Astrocyte of the cerebellum (primary cell): ENCODE results near the gene NLRX1.

Source experiments
- DNase-seq: peaks from one replicate; pipeline ENCODE4 v3.0.0-alpha.2; 2011; ENCODE audit warnings: low read depth
- H3K4me3 ChIP-seq: 2 replicates; pipeline ENCODE4 v1.5.1; 2011; ENCODE audit warnings: mild to moderate bottlenecking, low read depth, low read length, moderate library complexity
- in situ Hi-C: cut with HindIII; loops from 2 replicates; pipeline ENCODE4 v1.10.0; 2017; ENCODE audit warnings: low sequenced_read_pairs
- TF ChIP-seq, protein P1 (sequence below): IDR thresholded peaks from 2 replicates; pipeline ENCODE4 v1.5.1; 2012; ENCODE audit warnings: low read length, low read depth, moderate library complexity, mild to moderate bottlenecking; ENCODE audit errors: missing control alignments

Gene NLRX1

DNA sequence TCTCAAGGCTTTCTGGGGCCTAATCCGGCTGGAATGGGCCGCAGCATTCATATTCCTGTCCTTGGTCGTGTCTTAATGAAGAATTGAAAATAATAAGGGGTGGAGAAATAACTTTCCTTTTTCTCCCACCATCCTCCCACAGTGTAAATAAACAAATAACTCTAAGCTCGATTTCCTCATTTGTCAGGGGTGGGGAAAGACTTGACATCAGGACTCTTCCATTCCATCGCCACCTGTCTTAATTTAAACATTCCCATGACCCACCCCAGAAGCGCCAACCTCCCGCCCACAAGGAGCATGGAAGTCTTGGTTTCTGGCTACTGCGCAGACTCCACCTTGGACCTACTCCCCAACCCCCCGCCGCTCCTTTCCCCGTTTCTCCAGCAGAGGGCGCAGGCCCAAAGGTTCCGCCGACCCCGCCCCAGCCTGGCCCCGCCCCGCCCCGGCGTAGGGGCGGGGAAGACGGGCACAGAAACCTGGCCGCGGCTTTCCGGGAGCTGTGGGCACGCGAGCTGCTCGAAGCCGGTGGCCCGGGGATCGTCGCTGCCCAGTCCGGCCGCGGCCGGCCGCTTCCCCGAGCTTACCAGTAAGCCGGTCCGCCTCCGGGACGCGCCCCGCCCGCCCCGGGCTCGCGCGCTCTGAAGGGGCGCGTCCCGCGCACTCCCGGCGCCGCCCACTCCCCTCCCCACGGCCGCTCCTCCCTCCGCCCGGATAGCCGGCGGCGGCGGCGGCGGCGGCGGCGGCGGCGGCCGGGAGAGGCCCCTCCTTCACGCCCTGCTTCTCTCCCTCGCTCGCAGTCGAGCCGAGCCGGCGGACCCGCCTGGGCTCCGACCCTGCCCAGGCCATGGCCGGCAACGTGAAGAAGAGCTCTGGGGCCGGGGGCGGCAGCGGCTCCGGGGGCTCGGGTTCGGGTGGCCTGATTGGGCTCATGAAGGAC is 37.3 kb downstream of the NLRX1 start, which contains the start of gene CBL:
CBL (plus strand) TSS at position 766 of the 937 bp plus-strand sequence; CDS start at position 845, 79 bp downstream.
- DNase-seq = peak; percentile 70
- H3K4me3 ChIP-seq = peak within 1 kb of the TSS; percentile 93
- in situ Hi-C loops = no loop called here
- TF ChIP-seq, protein P1, sequence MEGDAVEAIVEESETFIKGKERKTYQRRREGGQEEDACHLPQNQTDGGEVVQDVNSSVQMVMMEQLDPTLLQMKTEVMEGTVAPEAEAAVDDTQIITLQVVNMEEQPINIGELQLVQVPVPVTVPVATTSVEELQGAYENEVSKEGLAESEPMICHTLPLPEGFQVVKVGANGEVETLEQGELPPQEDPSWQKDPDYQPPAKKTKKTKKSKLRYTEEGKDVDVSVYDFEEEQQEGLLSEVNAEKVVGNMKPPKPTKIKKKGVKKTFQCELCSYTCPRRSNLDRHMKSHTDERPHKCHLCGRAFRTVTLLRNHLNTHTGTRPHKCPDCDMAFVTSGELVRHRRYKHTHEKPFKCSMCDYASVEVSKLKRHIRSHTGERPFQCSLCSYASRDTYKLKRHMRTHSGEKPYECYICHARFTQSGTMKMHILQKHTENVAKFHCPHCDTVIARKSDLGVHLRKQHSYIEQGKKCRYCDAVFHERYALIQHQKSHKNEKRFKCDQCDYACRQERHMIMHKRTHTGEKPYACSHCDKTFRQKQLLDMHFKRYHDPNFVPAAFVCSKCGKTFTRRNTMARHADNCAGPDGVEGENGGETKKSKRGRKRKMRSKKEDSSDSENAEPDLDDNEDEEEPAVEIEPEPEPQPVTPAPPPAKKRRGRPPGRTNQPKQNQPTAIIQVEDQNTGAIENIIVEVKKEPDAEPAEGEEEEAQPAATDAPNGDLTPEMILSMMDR = peak; percentile 87

DNA sequence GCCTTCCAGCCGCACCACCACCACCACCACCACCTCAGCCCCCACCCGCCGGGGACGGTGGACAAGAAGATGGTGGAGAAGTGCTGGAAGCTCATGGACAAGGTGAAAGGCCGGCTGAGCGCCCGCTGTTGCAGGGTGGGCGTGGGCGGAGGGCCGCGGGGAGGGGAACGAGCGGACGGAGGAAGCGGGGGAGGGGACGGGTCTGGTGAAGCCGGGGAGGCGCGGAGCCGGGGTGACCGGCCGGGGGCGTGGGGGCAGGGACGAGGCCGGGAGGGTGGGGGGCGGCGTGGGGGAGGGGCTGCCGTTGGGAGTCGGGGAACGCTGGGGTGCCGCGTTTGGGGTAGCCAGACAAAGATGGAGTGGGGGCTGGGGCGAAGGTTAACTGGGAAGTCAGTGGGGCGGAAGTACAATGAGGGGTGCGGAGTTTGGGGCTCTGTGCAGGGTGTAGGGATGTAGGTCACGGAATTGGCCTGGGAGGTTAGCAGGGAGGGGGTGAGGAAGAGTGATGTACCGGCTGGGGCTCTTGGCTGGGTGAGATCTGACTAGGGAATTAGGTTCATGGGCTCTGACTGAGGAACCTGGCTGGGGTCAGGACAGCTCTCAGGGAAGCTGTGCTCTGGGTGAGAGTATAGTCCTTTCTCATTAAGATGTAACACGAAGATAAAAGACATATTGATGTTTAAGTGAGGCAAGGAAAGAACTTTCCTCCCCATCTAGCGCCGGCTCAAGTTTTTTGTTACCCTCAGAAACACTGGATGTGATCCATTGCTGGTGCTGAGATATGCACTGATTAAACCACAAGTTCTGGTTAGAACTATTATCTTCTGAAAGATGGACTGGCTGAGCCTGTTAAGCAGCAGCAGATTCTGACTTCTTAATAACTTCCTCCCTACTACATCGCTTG is 38.2 kb downstream of the NLRX1 start:
- in situ Hi-C loops = no loop called here
- no peak for DNase-seq
- TF ChIP-seq, protein P1 = no peak
- peak overlapping the region; percentile 93 for H3K4me3 ChIP-seq

DNA sequence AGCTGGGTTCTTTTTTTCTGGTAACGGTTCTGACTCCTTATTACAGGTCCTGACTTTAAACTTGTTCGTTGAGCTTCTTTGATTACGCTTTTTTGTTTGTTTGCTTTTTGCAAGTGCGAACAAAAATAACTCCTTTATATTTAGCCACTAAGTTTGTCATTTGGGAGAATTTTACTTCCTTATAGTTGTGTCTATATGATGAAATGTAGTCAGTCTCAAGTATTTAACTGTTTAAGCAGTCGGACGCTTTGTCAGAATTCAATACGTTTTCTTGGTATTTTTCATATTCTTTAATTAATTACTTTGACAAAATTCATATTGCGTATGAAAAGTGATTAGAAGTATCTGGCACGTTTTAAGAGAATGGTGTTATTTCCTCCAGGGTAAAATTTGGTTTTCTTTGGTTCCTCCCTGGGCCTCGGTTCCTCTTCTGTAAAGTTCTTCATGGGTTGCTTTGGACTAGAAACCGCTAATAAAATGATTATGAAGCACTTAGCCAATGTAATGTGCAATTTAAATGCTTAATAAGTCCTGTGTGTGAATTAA is 39.0 kb downstream of the NLRX1 start:
- H3K4me3 ChIP-seq = peak overlapping the region; percentile 93
- TF ChIP-seq, protein P1 = no peak
- DNase-seq = no peak
- in situ Hi-C loops = no loop called here

DNA sequence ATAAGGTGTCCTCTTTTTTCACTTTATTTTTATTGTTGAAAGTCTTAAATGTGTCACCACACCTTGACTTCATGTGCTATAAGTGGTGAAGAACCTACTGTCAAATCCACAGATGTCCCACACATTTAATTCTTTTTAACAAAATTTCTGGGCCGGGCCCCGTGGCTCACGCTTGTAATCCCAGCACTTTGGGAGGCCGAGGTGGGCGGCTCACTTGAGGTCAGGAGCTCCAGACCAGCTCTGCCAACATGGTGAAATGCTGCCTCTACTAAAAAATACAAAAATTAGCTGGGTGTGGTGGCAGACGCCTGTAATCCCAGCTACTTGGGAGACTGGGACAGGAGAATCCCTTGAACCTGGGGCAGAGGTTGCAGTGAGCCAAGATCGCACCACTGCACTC is 40.7 kb downstream of the NLRX1 start:
- TF ChIP-seq, protein P1 = no peak
- DNase-seq = no peak
- in situ Hi-C loops = no loop called here
- H3K4me3 ChIP-seq = no peak overlapping the region

- no peak overlapping the region for H3K4me3 ChIP-seq
- in situ Hi-C loops = no loop called here
- DNase-seq = no peak
- TF ChIP-seq, protein P1 = no peak
Observed at GRCh38 chr11:119210050-119210449, 41.5 kb downstream of the NLRX1 start.
